OCI-LY7 (cell line): ENCODE data around the gene FOXP1.

ENCODE experiments used
- CTCF ChIP-seq: fragments of 200-600 bp; sonication (generic); conservative IDR thresholded peaks from 2 replicates; pipeline ENCODE4 v1.5.1; 2014; ENCODE audit warnings: mild to moderate bottlenecking, antibody characterized with exemption, low read length, moderate library complexity, mixed read lengths
- EZH2phosphoT487 ChIP-seq: fragments of 200-600 bp; sonication (generic); IDR thresholded peaks from 2 replicates; pipeline ENCODE4 v1.6.1; 2018; ENCODE audit warnings: low read depth, borderline replicate concordance, mild to moderate bottlenecking, mixed run types, antibody characterized with exemption, low read length, moderate library complexity, mixed read lengths

DNA sequence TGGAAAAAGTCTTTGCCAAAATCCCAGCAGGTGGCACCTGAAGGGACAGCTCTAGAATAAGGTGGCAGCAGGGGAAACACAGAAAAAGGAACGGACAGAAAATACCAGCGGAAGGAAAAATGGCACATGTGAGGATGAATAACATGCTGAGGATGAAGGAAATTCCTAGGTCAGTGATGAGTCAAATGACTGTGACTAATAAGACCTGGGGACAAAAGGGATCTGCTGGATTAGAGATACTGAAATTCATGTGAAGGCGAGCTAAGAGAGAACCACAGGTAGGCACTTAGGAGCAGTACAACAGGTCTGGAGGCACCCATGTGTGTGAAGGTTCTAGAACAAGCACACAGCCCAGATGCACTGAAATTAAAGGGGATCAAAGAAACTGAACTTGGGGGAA lies 482.5 kb downstream of the FOXP1 start:
- no peak for TF ChIP-seq CTCF
- TF ChIP-seq EZH2phosphoT487 = no peak
